Natural killer cell (primary cell): Measurements from ENCODE around the gene TMEM86A. TPM values are rescaled to one million over a fixed set of nuclear protein-coding genes. Genes with fewer than 3 reads are reported as not detected.

Experiments used
- ATAC-seq, 3 donors: fragments of 150-1000 bp in 2 of 3; fragments of 200-7000 bp in 1 of 3; cut with Tn5 transposase; 1 replicate in 1 of 3; 2 replicates in 2 of 3; pipeline ENCODE4 v1.10.0; 2021; ENCODE audit warnings: mild to moderate bottlenecking in 2 of 3, moderate library complexity in 2 of 3
- DNase-seq, 2 donors: peaks; one replicate each; pipeline versions ENCODE4 v3.0.0 to v3.0.0-alpha.2; 2013 to 2021; ENCODE audit warnings: mixed read lengths in 1 of 2
- H3K27ac ChIP-seq: one replicate; pipeline ENCODE4 v1.5.1; 2013; ENCODE audit warnings: mild to moderate bottlenecking, low read length
- H3K27me3 ChIP-seq: one replicate; pipeline ENCODE4 v1.6.1; 2013; ENCODE audit warnings: low read length; ENCODE audit not compliant: control insufficient read depth, insufficient read depth
- H3K36me3 ChIP-seq: one replicate; pipeline ENCODE4 v1.6.1; 2013; ENCODE audit warnings: low read length; ENCODE audit not compliant: control insufficient read depth, insufficient read depth
- H3K4me1 ChIP-seq: one replicate; pipeline ENCODE4 v1.6.1; 2013; ENCODE audit warnings: low read length; ENCODE audit not compliant: control insufficient read depth, insufficient read depth
- H3K4me3 ChIP-seq: one replicate; pipeline ENCODE4 v1.5.1; 2013; ENCODE audit warnings: low read length
- H3K9me3 ChIP-seq: one replicate; pipeline ENCODE4 v1.6.1; 2013; ENCODE audit warnings: low read length; ENCODE audit not compliant: control insufficient read depth, insufficient read depth
- H3K27ac Mint-ChIP-seq, 2 donors: one replicate each; pipeline ENCODE4 v1.8.0; 2022; ENCODE audit warnings: mild to moderate bottlenecking in 2 of 2, mixed read lengths in 2 of 2, moderate library complexity in 1 of 2
- H3K27me3 Mint-ChIP-seq, 2 donors: one replicate each; pipeline ENCODE4 v1.8.0; 2022; ENCODE audit warnings: low read depth in 2 of 2, mixed read lengths in 2 of 2
- H3K36me3 Mint-ChIP-seq: one replicate; pipeline ENCODE4 v1.8.0; 2022; ENCODE audit warnings: mixed read lengths
- H3K4me1 Mint-ChIP-seq, 2 donors: one replicate each; pipeline ENCODE4 v1.8.0; 2022; ENCODE audit warnings: mixed read lengths in 2 of 2
- H3K4me3 Mint-ChIP-seq: one replicate; pipeline ENCODE4 v1.8.0; 2022; ENCODE audit warnings: mild to moderate bottlenecking, moderate library complexity, mixed read lengths
- H3K9me3 Mint-ChIP-seq, 2 donors: one replicate each; pipeline ENCODE4 v1.8.0; 2022; ENCODE audit warnings: mixed read lengths in 2 of 2
- WGBS: methylation state at CpG from one replicate; pipeline ENCODE4 v1.1.7; 2013; ENCODE audit warnings: missing lambda C conversion rate; ENCODE audit not compliant: insufficient coverage; 5-methylcytosine and 5-hydroxymethylcytosine counted together
- intact Hi-C: fragments of 100-400 bp; cut with micrococcal nuclease; formaldehyde crosslinking; loops from one replicate; pipeline ENCODE4 v1.14.2; 2022
- total RNA-seq, 4 donors: library from RNA; stranded (reverse); fragments of 120-200 nt in 1 of 4; gene quantifications; one replicate each; pipeline versions ENCODE4 v1.2.3 to v1.2.4, GENCODE V29; 2013 to 2022
- TF ChIP-seq, protein P1 (sequence below): fragments of 200-600 bp; IDR thresholded peaks from one replicate; pipeline ENCODE4 v1.8.0; 2022; ENCODE audit warnings: antibody characterized with exemption

The TMEM86A gene
- total RNA-seq, 3 donors from 2014 or later (not counting 1 experiment from before 2014, with no cell fraction given) = 3.1 to 9.3 (median 9.0) TPM

DNA sequence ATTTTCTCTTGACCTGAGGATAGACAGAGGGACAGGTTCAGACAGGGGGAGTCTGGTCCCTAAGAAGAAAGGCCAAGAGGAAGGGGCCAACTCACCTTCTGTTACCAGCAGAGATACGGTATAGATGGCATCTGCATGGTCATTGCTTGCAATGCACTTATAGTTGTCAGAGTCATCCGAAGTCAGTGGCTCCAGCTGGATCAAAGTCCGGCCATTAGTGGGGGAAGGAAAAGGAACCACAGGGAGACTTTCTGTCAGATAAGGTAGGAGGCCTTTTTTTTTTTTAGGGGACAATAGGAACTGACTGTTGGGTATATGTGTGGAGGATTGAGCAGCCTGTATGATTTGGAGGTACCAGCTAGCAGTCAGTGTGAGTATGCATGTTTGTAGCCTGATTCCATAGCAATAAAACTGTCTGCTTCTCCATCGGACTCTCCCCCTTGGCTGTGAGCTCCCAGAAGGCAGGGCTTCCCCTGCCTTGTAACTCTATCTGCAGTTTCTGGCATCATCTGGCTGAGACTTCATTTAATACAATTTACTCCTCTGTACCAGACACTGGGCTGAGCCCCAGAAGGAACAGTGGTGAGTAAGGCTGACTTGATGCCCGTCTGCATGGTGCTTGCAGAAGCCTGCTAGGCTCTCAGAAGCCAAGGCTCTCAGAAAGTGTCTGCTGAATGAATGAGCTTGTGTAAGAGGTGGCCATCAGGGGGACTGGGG lies 21.7 kb downstream of the TMEM86A start:
- no peak overlapping the region for H3K27ac ChIP-seq
- no peaks in the 10 kb centered on the region for H3K9me3 ChIP-seq
- TF ChIP-seq, protein P1, sequence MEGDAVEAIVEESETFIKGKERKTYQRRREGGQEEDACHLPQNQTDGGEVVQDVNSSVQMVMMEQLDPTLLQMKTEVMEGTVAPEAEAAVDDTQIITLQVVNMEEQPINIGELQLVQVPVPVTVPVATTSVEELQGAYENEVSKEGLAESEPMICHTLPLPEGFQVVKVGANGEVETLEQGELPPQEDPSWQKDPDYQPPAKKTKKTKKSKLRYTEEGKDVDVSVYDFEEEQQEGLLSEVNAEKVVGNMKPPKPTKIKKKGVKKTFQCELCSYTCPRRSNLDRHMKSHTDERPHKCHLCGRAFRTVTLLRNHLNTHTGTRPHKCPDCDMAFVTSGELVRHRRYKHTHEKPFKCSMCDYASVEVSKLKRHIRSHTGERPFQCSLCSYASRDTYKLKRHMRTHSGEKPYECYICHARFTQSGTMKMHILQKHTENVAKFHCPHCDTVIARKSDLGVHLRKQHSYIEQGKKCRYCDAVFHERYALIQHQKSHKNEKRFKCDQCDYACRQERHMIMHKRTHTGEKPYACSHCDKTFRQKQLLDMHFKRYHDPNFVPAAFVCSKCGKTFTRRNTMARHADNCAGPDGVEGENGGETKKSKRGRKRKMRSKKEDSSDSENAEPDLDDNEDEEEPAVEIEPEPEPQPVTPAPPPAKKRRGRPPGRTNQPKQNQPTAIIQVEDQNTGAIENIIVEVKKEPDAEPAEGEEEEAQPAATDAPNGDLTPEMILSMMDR = no peak
- 89% methylated on average over 5 of the region's 5 CpGs for WGBS
- H3K27me3 ChIP-seq = no peaks in the 10 kb centered on the region
- peaks cover 18% of the 10 kb centered on the region for H3K4me1 ChIP-seq
- DNase-seq (no peak), ATAC-seq (no peak)
- no peak overlapping the region for H3K4me3 ChIP-seq
- Mint-ChIP-seq H3K9me3 (no peaks in the 10 kb centered on the region), H3K4me3 (peak overlapping the region; percentile 95), H3K36me3 (no peaks in the 10 kb centered on the region), H3K27me3 (peaks cover 3 to 7% of the 10 kb centered on the region in 2 donors), H3K4me1 (peaks cover 5 to 23% of the 10 kb centered on the region in 2 donors), H3K27ac (peak overlapping the region in 1 of 2 donors; percentile 84)
- intact Hi-C loops = loop anchor here (5.0 to 10.0 kb wide), 2 partner anchors 85 to 708 kb away; partner anchors contain the start of genes SERGEF and SPTY2D1
- H3K36me3 ChIP-seq = no peaks in the 10 kb centered on the region

DNA sequence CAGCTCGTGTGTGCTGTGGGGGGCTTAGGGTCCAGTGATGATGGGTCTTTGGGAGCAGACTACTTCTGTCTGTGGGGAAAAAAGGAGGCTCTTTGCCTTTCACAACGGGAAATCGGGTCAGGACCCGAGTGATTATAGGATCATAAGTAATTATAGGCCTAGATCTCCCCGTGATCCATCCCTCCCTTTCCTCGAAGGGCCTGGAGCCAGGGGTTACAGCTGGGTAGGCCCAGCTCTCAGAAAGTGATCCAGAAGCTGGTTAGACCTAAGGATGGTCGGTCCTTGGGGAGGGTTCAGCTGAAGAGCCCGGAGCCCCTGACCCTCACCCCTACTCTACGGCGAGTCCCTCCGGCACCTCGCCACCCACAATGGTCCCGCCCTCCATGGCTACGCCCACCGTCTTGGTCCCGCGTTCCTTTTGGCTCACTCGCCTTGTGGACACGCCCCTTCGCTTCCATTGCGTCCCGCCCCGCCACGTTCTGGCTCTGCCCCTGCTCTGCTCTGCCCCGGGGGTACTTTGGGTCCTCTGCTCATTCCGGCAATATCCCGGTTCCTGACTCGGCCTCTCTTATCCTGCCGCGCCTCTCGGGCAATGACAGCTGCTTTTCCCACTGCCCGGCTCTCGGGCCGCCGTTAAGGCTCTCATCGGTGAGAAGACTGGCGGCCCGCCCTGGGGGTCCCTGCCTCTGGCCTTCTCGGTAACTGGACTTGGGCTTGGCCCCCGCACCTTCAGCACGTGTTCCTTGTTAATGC lies 22.4 kb downstream of the TMEM86A start:
- DNase-seq = peak; percentile 77 to 91
- H3K27ac ChIP-seq = peak overlapping the region; percentile 16
- Mint-ChIP-seq H3K4me1 (peaks cover 5 to 23% of the 10 kb centered on the region in 2 donors), H3K27me3 (peaks cover 3 to 7% of the 10 kb centered on the region in 2 donors), H3K9me3 (no peaks in the 10 kb centered on the region), H3K4me3 (peak overlapping the region; percentile 95), H3K27ac (peak overlapping the region in 1 of 2 donors; percentile 84), H3K36me3 (no peaks in the 10 kb centered on the region)
- no peaks in the 10 kb centered on the region for H3K9me3 ChIP-seq
- H3K27me3 ChIP-seq = no peaks in the 10 kb centered on the region
- no peaks in the 10 kb centered on the region for H3K36me3 ChIP-seq
- H3K4me1 ChIP-seq = peaks cover 18% of the 10 kb centered on the region
- ATAC-seq = peak; percentile 92 to 95 (median 93)
- H3K4me3 ChIP-seq = peak overlapping the region; percentile 77
- TF ChIP-seq, protein P1 = no peak
- WGBS = 10% methylated on average over 41 of the region's 41 CpGs
- intact Hi-C loops = loop anchor here (5.0 to 10.0 kb wide), 2 partner anchors 86 to 709 kb away; partner anchors contain the start of genes SERGEF and SPTY2D1

DNA sequence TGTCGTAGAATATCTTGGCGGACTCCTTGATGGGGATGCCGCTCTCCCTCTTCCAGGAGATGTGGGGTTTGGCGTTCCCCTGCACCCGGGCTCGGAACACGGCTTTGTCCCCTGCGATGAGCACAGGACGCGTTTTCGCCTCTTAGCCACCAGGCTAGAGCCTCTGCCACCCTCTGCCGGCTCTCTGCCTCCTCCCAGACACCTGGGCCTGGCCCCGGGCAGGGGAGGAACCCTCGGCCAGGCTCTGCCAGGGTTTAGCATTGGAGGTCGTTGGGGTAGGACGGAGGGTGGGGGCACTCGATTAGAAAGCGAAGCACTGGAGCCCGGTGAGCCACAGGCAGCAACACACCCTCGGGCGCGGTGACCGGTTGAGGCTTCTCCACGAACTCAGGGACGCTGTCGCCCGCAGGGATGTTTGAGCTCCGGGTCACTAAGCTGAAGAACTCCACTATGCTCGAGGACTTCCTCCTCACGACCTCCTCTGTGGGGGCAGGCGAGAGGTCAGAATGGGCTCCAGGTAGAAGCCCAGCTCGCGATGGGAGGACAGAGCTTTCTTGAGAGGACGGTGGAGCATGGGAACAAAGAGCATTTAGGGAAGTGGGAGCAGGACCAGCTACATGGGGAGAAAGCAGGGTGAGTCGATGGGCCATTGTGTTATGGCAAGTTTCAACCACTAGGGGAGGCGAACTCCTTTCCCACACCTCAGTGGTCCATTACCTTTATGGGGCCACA lies 23.1 kb downstream of the TMEM86A start:
- Histone ChIP-seq H3K27ac (peak overlapping the region; percentile 16), H3K36me3 (no peaks in the 10 kb centered on the region), H3K9me3 (no peaks in the 10 kb centered on the region), H3K27me3 (no peaks in the 10 kb centered on the region), H3K4me3 (peak overlapping the region; percentile 77), H3K4me1 (peaks cover 18% of the 10 kb centered on the region)
- Mint-ChIP-seq H3K36me3 (no peaks in the 10 kb centered on the region), H3K27me3 (peaks cover 3 to 7% of the 10 kb centered on the region in 2 donors), H3K9me3 (no peaks in the 10 kb centered on the region), H3K4me3 (peak overlapping the region; percentile 95), H3K4me1 (peaks cover 5 to 23% of the 10 kb centered on the region in 2 donors), H3K27ac (peak overlapping the region in 1 of 2 donors; percentile 84)
- under 1% methylated on average over 35 of the region's 36 CpGs for WGBS
- TF ChIP-seq, protein P1 = peak; percentile 72
- peak; percentile 35 to 77 for DNase-seq
- ATAC-seq = peak; percentile 60 to 75 (median 64)
- intact Hi-C loops = loop anchor here (5.0 to 10.0 kb wide), 2 partner anchors 87 to 709 kb away; partner anchors contain the start of genes SERGEF and SPTY2D1
